SK-MEL-5 (cell line): Measurements from ENCODE around the gene MTOR. TPM values are rescaled to one million over a fixed set of nuclear protein-coding genes. Genes with fewer than 3 reads are reported as not detected.
"Not testable (repeated sequence)": the region's sequence is repeated elsewhere in the genome, so short reads cannot be mapped to it uniquely, and the experiment has no call there.

Experiments
- DNase-seq: peaks from one replicate; pipeline ENCODE4 v3.0.0-alpha.2; 2016; ENCODE audit warnings: low read depth, low spot score
- in situ Hi-C: cut with HindIII; loops from 2 replicates; pipeline ENCODE4 v1.10.0; 2016; ENCODE audit warnings: low sequenced_read_pairs, high pct_unique_total_duplicates, low pct_unique_long_range_greater_than_20kb
- small RNA-seq, 2 experiments: library from RNA; depleted of rRNA; stranded (forward); fragments of <200 nt; gene quantifications; one replicate each; pipeline ENCODE3, GENCODE V24; 2014
- total RNA-seq: library from RNA; depleted of rRNA; stranded (reverse); fragments of >200 nt; shearing (Covaris generic); gene quantifications from 2 replicates; pipeline ENCODE4 v1.2.3, GENCODE V29; 2014; rRNA removed

The MTOR gene
- total RNA-seq, 1 experiment from 2014 or later = 34.5 TPM

- in situ Hi-C loops = no loop called here
- DNase-seq = no peak
Observed at GRCh38 chr1:11064942-11065341, 197.4 kb downstream of the MTOR start.

- in situ Hi-C loops = not testable (repeated sequence)
- DNase-seq = peak; percentile 64
Observed at GRCh38 chr1:11063937-11064537, 198.3 kb downstream of the MTOR start.

GRCh38 chr1:11062965-11063401, 199.4 kb downstream of the MTOR start:
- DNase-seq = peak; percentile 94
- in situ Hi-C loops = no loop called here

- peak; percentile 48 for DNase-seq
- in situ Hi-C loops = no loop called here
Observed at GRCh38 chr1:11061652-11062365, 200.5 kb downstream of the MTOR start.

GRCh38 chr1:11059968-11060830, 202.2 kb downstream of the MTOR start, which contains the start of gene SRM:
Gene SRM, minus strand, starts transcription at chr1:11060018. Its CDS starts 75 bp downstream, at chr1:11059943.
- DNase-seq = peak; percentile 87
- in situ Hi-C loops = no loop called here

GRCh38 chr1:11059155-11059967, 203.0 kb downstream of the MTOR start:
- in situ Hi-C loops = no loop called here
- DNase-seq = no peak

GRCh38 chr1:11058595-11059154, 203.7 kb downstream of the MTOR start:
- in situ Hi-C loops = no loop called here
- no peak for DNase-seq

- in situ Hi-C loops = no loop called here
- DNase-seq = no peak
Observed at GRCh38 chr1:11058026-11058425, 204.3 kb downstream of the MTOR start.

- in situ Hi-C loops = no loop called here
Observed at GRCh38 chr1:11057477-11057876, 204.9 kb downstream of the MTOR start.

More at GRCh38 chr1:11057477-11057876, 204.9 kb downstream of the MTOR start:
- DNase-seq = no peak

Small RNA genes within 50 kb of the gene (small RNA-seq; reads per million reads assigned to genes)
- 0 reads per million in 2 experiments for gene RNU6-291P
- 0 reads per million in 2 experiments for gene RNU6-537P
- gene RPL39P6 = 0 reads per million in 2 experiments

Other genes with a start within 250 kb of the MTOR start
- gene TARDBP, start 249.9 kb downstream of the MTOR start, total RNA-seq = 27.5 and 41.2 TPM in 2 replicates
- not detected in 2 replicates for gene MASP2, start 215.3 kb downstream of the MTOR start, total RNA-seq
- 46.1 and 47.5 TPM in 2 replicates for gene SRM, start 202.5 kb downstream of the MTOR start, total RNA-seq
- 82.4 and 88.8 TPM in 2 replicates for gene EXOSC10, start 162.7 kb downstream of the MTOR start, total RNA-seq
- not detected in 2 replicates for gene ANGPTL7, start 73.2 kb downstream of the MTOR start, total RNA-seq
- gene UBIAD1, start 10.6 kb upstream of the MTOR start, total RNA-seq = 9.6 and 10.1 TPM in 2 replicates
- 0.08 TPM in 1 of 2 replicates, not detected in the other for gene DISP3, start 216.6 kb upstream of the MTOR start, total RNA-seq